SU-DHL-6 (cell line): ENCODE measurements around the gene GGT1.
"Not testable (repeated sequence)": the region's sequence is repeated elsewhere in the genome, so short reads cannot be mapped to it uniquely, and the experiment has no call there.

Experiments used
- CTCF ChIP-seq: fragments of 200-600 bp; sonication (generic); IDR thresholded peaks from one replicate; pipeline ENCODE4 v1.5.1; 2017; ENCODE audit warnings: antibody characterized with exemption, mild to moderate bottlenecking, low read length, moderate library complexity; ENCODE audit not compliant: insufficient read depth, poor library complexity, severe bottlenecking
- EZH2phosphoT487 ChIP-seq: fragments of 200-600 bp; sonication (generic), shearing (Covaris generic); conservative IDR thresholded peaks from 2 replicates; pipeline ENCODE4 v1.6.1; 2018; ENCODE audit warnings: mild to moderate bottlenecking, antibody characterized with exemption, low read length, moderate library complexity, mixed read lengths

GRCh38 chr22:24634776-24635389 lies 31.9 kb downstream of the GGT1 start:
- not testable (repeated sequence) for TF ChIP-seq CTCF, EZH2phosphoT487
